H9 (cell line): Measurements from ENCODE around the gene HACD1. TPM values are rescaled to one million over a fixed set of nuclear protein-coding genes. Genes with fewer than 3 reads are reported as not detected.

Experiments
- DNase-seq: peaks from one replicate; pipeline ENCODE4 v3.0.0-alpha.2; 2017
- H2AFZ ChIP-seq: one replicate; pipeline ENCODE4 v1.6.1; 2013; ENCODE audit warnings: mild to moderate bottlenecking, low read length, control low read depth, moderate library complexity
- H2AK5ac ChIP-seq: 2 replicates; pipeline ENCODE4 v1.6.1; 2013; ENCODE audit warnings: low read length, control low read depth, mixed read lengths; ENCODE audit not compliant: insufficient read length
- H2BK120ac ChIP-seq: one replicate; pipeline ENCODE4 v1.6.1; 2013; ENCODE audit warnings: low read depth, mild to moderate bottlenecking, low read length, control low read depth, inconsistent platforms; ENCODE audit not compliant: poor library complexity, severe bottlenecking
- H2BK12ac ChIP-seq: 2 replicates; pipeline ENCODE4 v1.6.1; 2013; ENCODE audit warnings: low read length, control low read depth, mixed read lengths, low read depth; ENCODE audit not compliant: insufficient read length
- H2BK15ac ChIP-seq: 2 replicates; pipeline ENCODE4 v1.6.1; 2013; ENCODE audit warnings: low read depth, low read length, control low read depth
- H2BK20ac ChIP-seq: one replicate; pipeline ENCODE4 v1.6.1; 2013; ENCODE audit warnings: low read depth, mild to moderate bottlenecking, low read length, control low read depth, inconsistent platforms; ENCODE audit not compliant: poor library complexity, severe bottlenecking
- H2BK5ac ChIP-seq: 2 replicates; pipeline ENCODE4 v1.6.1; 2013; ENCODE audit warnings: low read length, control low read depth, mixed read lengths; ENCODE audit not compliant: insufficient read length
- H3K14ac ChIP-seq: 2 replicates; pipeline ENCODE4 v1.6.1; 2013; ENCODE audit warnings: low read length, control low read depth; ENCODE audit not compliant: insufficient read depth
- H3K18ac ChIP-seq: 2 replicates; pipeline ENCODE4 v1.6.1; 2013; ENCODE audit warnings: low read depth, mild to moderate bottlenecking, mixed read lengths, low read length, control low read depth; ENCODE audit not compliant: insufficient read length
- H3K23ac ChIP-seq: 2 replicates; pipeline ENCODE4 v1.6.1; 2013; ENCODE audit warnings: low read length, control low read depth, mixed read lengths, low read depth; ENCODE audit not compliant: insufficient read length
- H3K23me2 ChIP-seq: 2 replicates; pipeline ENCODE4 v1.6.1; 2013; ENCODE audit warnings: low read depth, mild to moderate bottlenecking, mixed read lengths, low read length, control low read depth; ENCODE audit not compliant: insufficient read length, poor library complexity, severe bottlenecking
- H3K27ac ChIP-seq: 2 replicates; pipeline ENCODE4 v1.5.1; 2013; ENCODE audit warnings: low read length, control low read depth, mixed read lengths, low read depth; ENCODE audit not compliant: insufficient read length
- H3K27me3 ChIP-seq: 2 replicates; pipeline ENCODE4 v1.6.1; 2013; ENCODE audit warnings: low read length, control low read depth, inconsistent platforms; ENCODE audit not compliant: insufficient read depth
- H3K4ac ChIP-seq: 2 replicates; pipeline ENCODE4 v1.6.1; 2013; ENCODE audit warnings: low read depth, mild to moderate bottlenecking, control low read depth, inconsistent platforms, low read length, moderate library complexity
- H3K4me1 ChIP-seq: 2 replicates; pipeline ENCODE4 v1.6.1; 2013; ENCODE audit warnings: low read length, control low read depth, inconsistent platforms; ENCODE audit not compliant: insufficient read depth
- H3K4me2 ChIP-seq: 2 replicates; pipeline ENCODE4 v1.6.1; 2013; ENCODE audit warnings: low read length, control low read depth, mixed read lengths; ENCODE audit not compliant: insufficient read length, insufficient read depth
- H3K56ac ChIP-seq: 2 replicates; pipeline ENCODE4 v1.6.1; 2013; ENCODE audit warnings: low read depth, mild to moderate bottlenecking, mixed read lengths, low read length, control low read depth; ENCODE audit not compliant: insufficient read length
- H3K79me1 ChIP-seq: 2 replicates; pipeline ENCODE4 v1.6.1; 2013; ENCODE audit warnings: low read depth, mild to moderate bottlenecking, moderate library complexity, low read length, control low read depth, inconsistent platforms; ENCODE audit not compliant: insufficient read depth, poor library complexity, severe bottlenecking
- H3K79me2 ChIP-seq: 2 replicates; pipeline ENCODE4 v1.6.1; 2013; ENCODE audit warnings: low read length, control low read depth, inconsistent platforms; ENCODE audit not compliant: insufficient read depth
- H3K9ac ChIP-seq: 2 replicates; pipeline ENCODE4 v1.6.1; 2013; ENCODE audit warnings: low read length, control low read depth, mixed read lengths; ENCODE audit not compliant: insufficient read length; ENCODE audit errors: extremely low read depth
- H3K9me3 ChIP-seq: one replicate; pipeline ENCODE4 v1.6.1; 2013; ENCODE audit warnings: low read depth, low read length, inconsistent platforms; ENCODE audit not compliant: control insufficient read depth
- H3T11ph ChIP-seq: one replicate; pipeline ENCODE4 v1.6.1; 2013; ENCODE audit warnings: mild to moderate bottlenecking, low read length, control low read depth, inconsistent platforms
- H4K20me1 ChIP-seq: one replicate; pipeline ENCODE4 v1.6.1; 2013; ENCODE audit not compliant: control insufficient read depth, insufficient read length, insufficient read depth
- H4K5ac ChIP-seq: 2 replicates; pipeline ENCODE4 v1.6.1; 2013; ENCODE audit warnings: low read depth, mild to moderate bottlenecking, mixed read lengths, low read length, control low read depth; ENCODE audit not compliant: insufficient read length
- H4K8ac ChIP-seq: replicated peaks from 2 replicates; pipeline ENCODE4 v1.6.1; 2013; ENCODE audit warnings: low read length, control low read depth, mixed read lengths, low read depth; ENCODE audit not compliant: insufficient read length
- H4K91ac ChIP-seq: 2 replicates; pipeline ENCODE4 v1.6.1; 2013; ENCODE audit warnings: low read depth, mild to moderate bottlenecking, moderate library complexity, mixed read lengths, low read length, control low read depth; ENCODE audit not compliant: insufficient read length
- H3K27ac Mint-ChIP-seq, 3 experiments: 2 replicates in 2 of 3; 3 replicates in 1 of 3; pipeline ENCODE4 v1.8.0; 2020 to 2021; ENCODE audit warnings: mixed read lengths in 3 of 3, mild to moderate bottlenecking in 1 of 3, moderate library complexity in 1 of 3
- H3K27me3 Mint-ChIP-seq: 2 replicates; pipeline ENCODE4 v1.8.0; 2021; ENCODE audit warnings: low read depth, mild to moderate bottlenecking, moderate library complexity, mixed read lengths
- H3K36me3 Mint-ChIP-seq, 3 experiments: 2 replicates in 2 of 3; 3 replicates in 1 of 3; pipeline ENCODE4 v1.8.0; 2020 to 2021; ENCODE audit warnings: low read depth in 3 of 3, mixed read lengths in 3 of 3; ENCODE audit not compliant: insufficient read depth in 1 of 3
- H3K4me1 Mint-ChIP-seq, 2 experiments: 2 replicates each; pipeline ENCODE4 v1.8.0; 2020; ENCODE audit warnings: mixed read lengths in 2 of 2
- H3K4me3 Mint-ChIP-seq, 2 experiments: 2 replicates in 1 of 2; 3 replicates in 1 of 2; pipeline ENCODE4 v1.8.0; 2020 to 2021; ENCODE audit warnings: mild to moderate bottlenecking in 2 of 2, mixed read lengths in 2 of 2, moderate library complexity in 1 of 2
- H3K9me3 Mint-ChIP-seq, 2 experiments: 2 replicates in 1 of 2; 3 replicates in 1 of 2; pipeline ENCODE4 v1.8.0; 2020; ENCODE audit warnings: mild to moderate bottlenecking in 2 of 2, mixed read lengths in 2 of 2, moderate library complexity in 1 of 2
- WGBS: extraction: QIAGEN DNeasy Blood & Tissue Kit; methylation state at CpG from one replicate; pipeline ENCODE4 v1.1.7; 2013; ENCODE audit warnings: missing lambda C conversion rate, low lambda C conversion rate, mixed read lengths; ENCODE audit not compliant: insufficient read length; ENCODE audit errors: extremely low coverage; 5-methylcytosine and 5-hydroxymethylcytosine counted together
- total RNA-seq: library from RNA; stranded (reverse); gene quantifications from 2 replicates; pipeline ENCODE4 v1.2.1, GENCODE V29; 2021
- TF ChIP-seq, protein P1 (sequence below): fragments of 200-600 bp; sonication (generic); conservative IDR thresholded peaks from 3 replicates; pipeline ENCODE4 v1.8.0; 2021; ENCODE audit warnings: antibody characterized with exemption, mild to moderate bottlenecking

HACD1 gene
- total RNA-seq, 1 experiment from 2014 or later: 25.0 TPM

DNA sequence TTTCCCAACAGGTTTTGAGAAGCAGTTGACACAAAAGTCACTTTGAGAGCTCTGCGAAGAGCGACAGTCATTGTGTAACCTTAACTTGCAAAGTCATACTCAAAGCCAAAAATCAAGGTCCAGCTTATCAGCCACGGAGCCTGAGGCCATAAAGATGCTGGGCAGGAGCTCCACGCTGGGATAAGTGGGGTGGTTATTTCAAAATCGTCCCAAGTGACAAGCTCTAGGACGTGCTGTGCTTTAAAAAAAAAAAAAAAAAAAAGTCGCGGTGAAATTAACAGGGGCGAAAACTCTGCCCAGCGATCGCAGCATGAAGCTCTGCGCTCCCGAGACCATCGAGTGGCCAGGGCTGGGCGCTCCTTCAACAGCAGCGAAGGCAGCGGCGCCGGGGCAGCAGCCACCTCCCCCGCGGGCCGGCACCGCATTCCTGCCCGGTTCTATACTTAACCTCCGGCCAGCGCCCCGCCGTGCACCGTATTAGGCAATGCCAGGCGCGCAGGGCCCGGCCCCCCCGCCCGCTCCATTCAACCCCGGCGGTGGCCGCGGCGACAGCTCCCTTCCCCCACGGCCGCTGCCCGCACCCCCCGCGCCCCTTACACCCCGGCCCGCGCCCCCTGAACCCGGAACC is 657 bp downstream of the HACD1 start:
- Histone ChIP-seq H3K4me1 (no peaks in the 10 kb centered on the region), H3K4me2 (peak overlapping the region; percentile 90), H4K8ac (no peak overlapping the region), H4K5ac (no peak overlapping the region), H3K27ac (no peak overlapping the region), H3K9ac (peak overlapping the region; percentile 78), H3K18ac (peak overlapping the region; percentile 75), H2BK15ac (0 out of 2 replicates have a peak overlapping the region, but pooled peaks have one; percentile 97), H3T11ph (no peak overlapping the region), H3K9me3 (no peaks in the 10 kb centered on the region), H3K79me2 (no peaks in the 10 kb centered on the region), H2AFZ (no peak overlapping the region), H3K79me1 (no peaks in the 10 kb centered on the region), H4K20me1 (no peaks in the 10 kb centered on the region), H2BK12ac (peak overlapping the region; percentile 88), H4K91ac (no peak overlapping the region), H3K23me2 (peaks cover 7% of the 10 kb centered on the region), H2AK5ac (no peak overlapping the region), H3K23ac (no peak overlapping the region), H2BK20ac (no peak overlapping the region), H3K27me3 (no peaks in the 10 kb centered on the region; the same call in 1 of the 2 replicates), H3K56ac (no peak overlapping the region), H2BK120ac (no peak overlapping the region), H2BK5ac (no peak overlapping the region), H3K14ac (peak overlapping the region; percentile 97), H3K4ac (no peak overlapping the region)
- Mint-ChIP-seq H3K4me3 (peak overlapping the region; percentile 76 to 78), H3K36me3 (peaks cover 0 to 15% (median 5%) of the 10 kb centered on the region in 3 experiments; a peak in 2 of 7 replicates), H3K27me3 (peaks cover 8% of the 10 kb centered on the region; the same call in 1 of the 2 replicates), H3K4me1 (peaks cover 10% of the 10 kb centered on the region in 2 experiments), H3K27ac (no peak overlapping the region), H3K9me3 (no peaks in the 10 kb centered on the region; a peak in 1 of 5 replicates)
- peak; percentile 78 for DNase-seq
- no CpG with 5 or more reads among the region's 48 CpGs for WGBS
- TF ChIP-seq, protein P1, sequence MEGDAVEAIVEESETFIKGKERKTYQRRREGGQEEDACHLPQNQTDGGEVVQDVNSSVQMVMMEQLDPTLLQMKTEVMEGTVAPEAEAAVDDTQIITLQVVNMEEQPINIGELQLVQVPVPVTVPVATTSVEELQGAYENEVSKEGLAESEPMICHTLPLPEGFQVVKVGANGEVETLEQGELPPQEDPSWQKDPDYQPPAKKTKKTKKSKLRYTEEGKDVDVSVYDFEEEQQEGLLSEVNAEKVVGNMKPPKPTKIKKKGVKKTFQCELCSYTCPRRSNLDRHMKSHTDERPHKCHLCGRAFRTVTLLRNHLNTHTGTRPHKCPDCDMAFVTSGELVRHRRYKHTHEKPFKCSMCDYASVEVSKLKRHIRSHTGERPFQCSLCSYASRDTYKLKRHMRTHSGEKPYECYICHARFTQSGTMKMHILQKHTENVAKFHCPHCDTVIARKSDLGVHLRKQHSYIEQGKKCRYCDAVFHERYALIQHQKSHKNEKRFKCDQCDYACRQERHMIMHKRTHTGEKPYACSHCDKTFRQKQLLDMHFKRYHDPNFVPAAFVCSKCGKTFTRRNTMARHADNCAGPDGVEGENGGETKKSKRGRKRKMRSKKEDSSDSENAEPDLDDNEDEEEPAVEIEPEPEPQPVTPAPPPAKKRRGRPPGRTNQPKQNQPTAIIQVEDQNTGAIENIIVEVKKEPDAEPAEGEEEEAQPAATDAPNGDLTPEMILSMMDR: no peak
